Stimulated activated naive CD4-positive, alpha-beta T cell treated with Interleukin-2 at 50 U/mL for 16 hours (primary cell): ENCODE results near the gene EZR.

Source experiments
- DNase-seq: peaks from one replicate; lab custom pipeline; 2025; lab: John Stamatoyannopoulos, UW

EZR gene

DNA sequence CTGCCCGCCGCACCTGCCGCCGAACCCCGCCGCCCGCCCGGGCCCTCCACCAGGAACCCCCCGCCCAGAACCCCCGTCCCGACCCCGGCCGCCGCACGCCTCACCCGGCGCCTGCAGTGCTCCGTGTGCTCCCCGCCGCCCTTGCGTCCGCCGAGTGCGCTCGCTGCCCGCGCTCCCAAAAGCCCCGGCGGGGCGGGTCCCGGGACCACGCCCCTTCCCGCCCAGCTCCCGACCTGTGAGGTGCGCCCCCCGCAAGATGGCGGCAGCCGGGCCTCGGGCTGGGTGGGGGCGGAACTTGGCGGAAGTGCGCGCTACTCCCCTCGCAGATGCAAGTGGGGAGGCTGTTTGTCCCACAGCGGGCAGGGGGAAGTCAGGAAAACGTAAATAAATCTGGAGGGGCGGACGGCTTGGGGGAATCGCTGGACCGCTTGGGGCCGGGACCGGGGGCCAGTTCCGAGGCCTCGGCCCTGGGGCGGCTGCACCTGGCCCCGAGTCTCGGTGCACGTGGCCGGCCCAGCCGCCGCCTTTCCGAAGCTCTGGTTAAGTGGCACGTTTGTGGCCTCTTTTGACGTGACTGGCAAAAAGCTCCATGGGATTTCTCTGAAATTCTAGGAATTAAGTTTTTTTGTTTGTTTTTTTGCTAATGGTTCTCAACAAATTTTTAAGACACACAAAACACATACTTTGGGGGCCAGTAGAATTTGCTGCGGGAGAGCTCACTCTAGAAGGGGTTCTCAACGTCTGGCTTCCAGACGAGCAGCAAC, at the start of gene EZR:
Gene EZR (minus strand): TSS at position 156 of the 764 bp plus-strand sequence. CDS start 1,275 bp downstream, outside the sequence.
- DNase-seq = peak; percentile 83

DNA sequence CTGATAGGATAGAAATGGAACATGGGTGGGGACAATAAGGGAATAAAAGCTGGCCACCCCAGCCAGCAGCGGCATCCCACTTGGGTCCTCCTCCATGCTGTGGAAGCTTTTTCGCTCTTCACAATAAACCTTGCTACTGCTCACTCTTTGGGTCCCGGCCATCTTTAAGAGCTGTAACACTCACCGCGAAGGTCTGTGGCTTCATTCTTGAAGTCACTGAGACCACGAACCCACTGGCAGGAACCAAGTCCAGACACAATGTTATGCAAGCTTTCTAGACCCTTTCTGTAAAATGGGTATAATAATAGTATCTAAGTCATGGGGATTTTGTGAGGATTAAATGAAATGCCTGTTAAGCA, 48.9 kb upstream of the EZR start:
- no peak for DNase-seq

DNA sequence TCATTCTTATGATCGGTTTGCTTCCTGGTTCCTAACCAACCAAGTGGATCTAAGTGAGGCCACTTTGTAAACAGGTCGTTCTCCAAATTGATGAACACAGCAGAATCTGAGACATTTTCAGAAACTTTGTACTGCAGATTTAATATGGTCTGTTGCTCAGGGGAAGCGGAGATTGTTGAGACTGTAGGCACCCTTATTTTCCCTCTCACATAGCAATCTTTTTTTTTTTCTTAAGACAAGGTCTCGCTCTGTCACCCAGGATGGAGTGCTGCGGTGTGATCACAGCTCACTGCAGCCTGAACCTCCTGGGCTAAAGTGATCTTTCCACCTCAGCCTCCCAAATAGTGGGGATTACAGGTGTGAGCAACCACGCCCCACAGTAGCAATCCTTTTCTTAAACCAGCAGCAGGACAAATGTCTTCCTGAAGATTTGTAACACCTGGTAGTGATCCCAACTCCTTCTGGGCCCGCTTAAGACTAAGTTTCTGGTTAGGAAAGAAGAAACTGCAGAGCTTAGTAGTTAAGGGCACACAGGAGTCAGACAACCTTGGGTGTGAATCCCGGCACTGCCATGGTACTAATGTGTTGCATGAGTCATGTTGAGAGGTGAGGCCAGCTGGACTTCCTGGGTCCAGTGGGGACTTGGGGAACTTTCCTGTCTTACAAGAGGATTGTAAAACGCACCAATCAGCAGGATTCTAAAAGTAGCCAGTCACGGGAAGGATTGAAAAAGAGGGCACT, 48.4 kb upstream of the EZR start:
- DNase-seq = no peak

DNA sequence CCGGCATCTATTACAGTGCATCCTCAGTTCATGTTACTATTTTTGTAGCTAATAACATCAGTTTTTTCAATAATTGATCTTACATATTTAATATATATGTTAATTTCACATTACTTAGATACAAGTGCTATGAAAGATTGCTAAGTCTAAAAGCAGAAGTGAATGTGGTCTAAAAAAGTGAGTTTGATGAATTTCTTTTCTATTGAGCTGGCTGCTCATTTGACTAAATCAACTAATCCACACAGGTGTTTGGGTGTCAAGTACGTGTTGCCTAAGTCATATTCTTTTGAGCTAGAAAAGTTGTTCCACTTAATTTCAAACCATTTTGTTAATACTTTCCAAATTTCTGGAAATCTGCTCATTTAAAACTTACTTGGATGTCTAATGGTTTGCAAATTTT, 46.6 kb upstream of the EZR start:
- no peak for DNase-seq

DNA sequence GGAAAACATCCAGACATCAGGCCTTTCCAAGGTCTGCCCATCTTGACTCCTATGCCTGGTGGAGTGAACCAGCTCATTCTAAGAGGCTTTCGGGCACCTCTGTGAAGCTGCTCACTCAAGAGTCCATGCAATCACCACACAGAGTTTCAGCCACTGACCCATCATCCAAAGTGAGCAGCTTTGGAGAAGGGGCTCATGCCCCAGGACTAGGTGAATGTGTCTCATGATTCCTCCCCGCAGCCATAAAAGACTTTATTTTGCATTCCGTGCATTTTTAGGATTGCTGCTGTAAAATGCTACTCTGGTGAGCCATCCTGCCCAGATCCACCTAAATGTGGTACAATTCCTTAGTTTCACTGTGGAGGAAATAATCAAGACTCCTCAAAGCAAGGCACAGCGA, 44.5 kb upstream of the EZR start:
- no peak for DNase-seq

DNA sequence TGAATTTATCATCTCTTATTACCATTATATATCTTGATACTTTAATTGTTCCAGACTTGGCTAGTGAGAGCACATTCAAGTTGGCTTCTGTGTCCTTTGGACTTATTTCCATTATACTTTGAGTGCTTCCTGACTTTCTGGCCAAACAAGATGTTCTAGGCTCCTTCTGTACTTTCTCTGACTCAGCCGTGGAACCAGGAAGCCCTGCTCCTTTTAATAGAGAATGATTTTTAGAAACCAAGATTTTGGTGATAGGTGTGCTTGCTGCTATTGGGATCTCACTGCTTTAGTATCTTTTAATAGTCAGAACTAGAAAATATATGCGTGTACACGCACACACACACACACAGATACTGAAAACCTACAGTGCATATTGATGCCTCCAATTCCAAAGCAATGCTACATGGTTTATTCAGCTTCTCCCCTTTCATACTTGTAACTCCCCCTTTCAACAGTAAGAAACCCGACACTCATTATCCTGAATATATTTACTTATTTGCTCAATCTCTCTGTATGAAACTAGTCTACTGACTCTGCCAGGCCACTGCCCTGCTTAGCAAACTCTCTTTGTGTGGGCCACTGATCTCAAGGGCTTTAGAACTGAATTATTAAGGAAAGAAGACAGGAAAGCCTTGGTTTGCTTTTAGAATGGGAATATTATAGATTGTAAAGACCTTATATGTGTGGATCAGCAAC, 42.7 kb upstream of the EZR start:
- no peak for DNase-seq

DNA sequence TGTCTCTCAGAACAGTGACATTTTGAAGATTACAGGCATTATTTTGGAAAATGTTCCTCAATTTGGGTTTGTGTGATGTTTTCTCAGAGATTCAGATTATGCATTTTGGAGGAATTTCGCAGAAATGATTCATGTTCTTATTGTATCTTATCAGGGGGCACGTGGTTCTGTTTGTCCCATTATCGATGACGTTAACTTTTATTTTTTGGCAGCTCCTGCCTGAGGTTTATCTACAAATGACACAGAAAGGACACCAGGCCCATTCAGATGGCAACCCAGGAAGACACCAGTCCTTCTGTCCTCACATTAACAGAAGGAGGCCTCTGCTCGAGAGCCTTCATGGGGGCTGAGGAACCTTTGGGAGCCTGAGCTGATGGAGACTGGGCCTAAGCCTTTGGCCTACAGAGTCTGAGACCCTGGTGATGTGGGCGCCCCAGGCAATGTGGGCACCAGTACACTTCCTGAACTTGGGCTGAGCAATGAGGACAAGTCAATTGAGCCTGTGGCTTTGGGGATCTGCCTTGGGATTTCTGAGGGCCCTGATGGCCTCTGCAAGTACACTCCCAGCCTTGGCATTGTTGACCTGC, 41.2 kb upstream of the EZR start:
- DNase-seq = no peak

DNA sequence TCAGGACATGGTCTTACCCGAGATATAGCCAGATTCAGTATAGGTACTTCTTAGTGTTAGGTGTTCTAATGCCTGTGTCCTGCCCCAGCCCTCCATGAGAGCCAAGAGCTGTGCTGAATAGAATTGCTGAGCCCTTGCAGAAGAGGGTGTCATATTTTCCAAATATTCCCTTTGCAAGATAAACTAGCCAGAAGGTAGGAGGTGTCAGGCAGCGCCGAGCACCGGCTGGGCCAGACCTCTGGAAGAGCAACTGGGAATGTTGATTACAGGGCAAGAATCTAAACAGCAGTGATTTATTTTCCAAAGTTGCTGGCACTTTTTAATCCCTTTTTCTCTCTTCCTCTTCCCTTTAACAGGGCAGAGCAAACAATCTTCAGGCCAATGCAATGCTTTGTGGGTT, 37.1 kb upstream of the EZR start:
- no peak for DNase-seq

DNA sequence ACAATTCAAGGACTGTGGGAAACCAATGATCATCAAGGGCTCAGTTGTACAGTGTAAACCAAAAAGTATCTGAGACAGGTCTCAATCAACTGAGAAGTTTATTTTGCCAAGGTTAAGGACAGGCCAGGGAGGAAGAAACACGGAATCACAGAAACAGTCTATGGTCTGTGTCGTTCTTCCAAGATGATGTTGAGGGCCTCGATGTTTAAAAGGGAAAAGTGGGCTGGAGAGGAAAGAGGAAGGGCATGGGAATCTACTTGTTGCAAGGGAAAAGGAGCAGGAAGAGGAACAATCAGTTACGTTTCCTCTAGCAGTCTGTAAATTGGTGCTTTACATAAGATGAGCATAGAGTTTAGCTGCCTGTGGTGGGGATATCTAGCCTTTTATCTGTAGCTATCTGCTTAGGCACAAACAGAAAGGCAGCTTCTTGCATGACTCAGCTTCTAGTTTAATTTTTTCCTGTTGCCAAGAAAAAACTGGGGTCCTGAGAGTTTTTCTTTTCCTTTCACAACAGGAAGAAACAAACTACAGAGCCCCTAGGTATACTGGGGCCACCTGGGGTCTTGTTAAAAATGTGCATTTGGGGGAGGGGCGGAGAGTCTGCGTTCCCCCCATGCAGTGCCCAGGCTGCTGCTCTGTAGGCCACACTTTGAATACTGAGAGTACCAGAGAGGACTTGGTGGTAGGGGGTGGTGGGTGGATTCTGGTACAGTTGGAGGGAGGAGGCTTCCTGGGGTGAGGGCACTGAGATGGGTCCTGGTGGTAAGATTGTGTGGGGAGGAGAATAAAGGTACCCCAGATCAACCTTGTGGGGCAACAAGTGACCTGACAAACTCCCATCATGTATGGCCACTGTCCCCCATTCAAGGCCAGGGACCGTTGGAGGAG, 35.3 kb upstream of the EZR start:
- DNase-seq = peak; percentile 13

DNA sequence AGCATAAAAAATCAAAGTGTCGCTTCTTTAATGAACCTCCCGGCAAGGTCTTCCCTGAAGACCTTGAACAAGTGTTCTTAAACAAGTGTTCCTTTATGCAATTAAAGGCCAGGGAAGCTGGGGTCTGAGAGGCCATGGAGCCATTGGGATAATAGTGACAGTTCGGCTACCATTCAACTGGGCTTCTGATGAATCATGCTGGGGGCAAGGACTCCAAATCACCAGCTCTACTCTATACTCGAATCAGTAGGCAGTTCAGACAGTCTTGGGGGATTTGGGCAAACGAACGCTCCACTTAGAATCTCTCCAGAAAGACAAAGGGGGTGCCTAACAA, 34.7 kb upstream of the EZR start:
- DNase-seq = no peak

DNA sequence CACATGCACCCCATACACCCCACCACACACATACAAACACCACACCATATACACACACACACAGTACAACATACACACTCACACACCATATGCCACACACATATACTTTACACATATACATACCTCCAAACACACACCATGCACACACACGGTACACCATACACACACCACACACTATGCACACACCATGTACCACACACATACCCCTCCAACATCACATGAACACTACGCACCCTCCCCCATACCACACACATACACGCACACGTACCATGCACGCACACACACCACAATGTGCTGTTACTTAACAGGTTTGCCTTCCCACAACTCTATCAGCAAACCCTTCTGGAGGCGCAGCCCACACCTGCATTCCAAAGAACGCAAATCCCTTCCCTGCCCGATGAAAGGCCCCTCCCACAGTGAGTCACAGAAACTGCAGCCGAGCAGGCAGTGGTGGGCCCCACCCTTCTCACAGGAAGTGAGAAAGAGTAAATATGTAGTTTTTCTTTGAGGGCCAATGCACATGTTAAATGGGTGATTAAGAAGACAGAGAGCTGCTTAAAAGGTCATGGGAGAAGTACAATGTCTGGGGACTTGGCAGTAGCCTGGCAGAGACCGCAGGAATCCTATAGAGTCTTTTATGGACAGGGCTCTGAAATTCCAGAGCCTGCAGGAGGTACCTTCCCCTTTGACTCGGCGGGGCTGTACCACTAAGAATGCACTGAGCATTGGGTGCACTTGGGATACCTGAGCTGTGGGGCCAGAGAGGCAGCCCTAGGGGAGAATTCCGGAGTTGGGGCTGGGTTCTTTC, 34.1 kb upstream of the EZR start:
- peak; percentile 87 for DNase-seq

DNA sequence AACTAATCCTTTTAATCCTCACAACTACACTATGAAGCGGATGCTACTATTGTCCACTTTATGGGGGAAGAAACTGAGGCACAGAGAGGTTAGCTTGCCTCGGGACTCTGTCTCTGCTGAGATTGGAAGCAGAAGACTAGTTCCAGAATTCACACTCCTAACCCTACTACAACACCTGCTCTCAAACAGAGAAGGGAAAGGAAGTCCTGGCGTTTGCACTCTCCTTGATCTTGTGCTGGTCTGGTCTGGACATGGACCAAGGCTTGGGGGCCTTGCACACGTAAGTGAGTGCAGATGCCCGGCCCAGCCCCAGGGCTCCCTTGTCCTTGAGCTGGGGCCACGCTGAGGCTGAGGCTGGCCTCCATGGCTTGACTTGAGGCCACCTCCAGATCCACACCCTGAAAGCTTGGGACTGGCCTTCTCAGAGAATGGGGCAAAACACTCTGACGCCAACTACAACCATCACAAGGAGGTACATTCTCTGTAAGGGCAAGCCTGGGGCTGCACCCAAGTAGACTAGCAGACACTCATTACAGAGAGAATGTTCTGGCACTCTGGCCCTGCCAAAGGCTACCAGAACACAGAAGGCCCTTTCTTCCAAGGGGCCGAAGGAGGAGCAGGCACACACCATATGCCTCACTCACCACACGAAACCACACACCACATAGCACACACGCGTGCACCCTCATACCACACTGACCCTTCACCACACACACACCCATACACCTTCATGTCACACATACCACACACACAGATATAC, 33.3 kb upstream of the EZR start:
- peak; percentile 2 for DNase-seq

DNA sequence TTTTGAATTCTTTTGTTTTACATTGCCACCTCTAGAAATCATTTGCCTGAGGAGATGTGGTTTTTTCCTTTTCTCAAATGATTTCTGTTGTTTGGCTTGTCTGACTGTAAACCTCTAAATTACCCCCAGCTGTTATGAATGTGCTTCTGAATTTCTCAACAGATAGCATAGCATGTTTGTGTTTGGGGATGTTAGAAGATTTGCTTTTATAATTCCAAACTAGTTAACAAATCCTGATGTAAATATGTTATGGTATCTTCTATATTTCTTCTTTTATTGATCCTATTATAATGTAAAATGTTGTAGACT, 31.6 kb upstream of the EZR start:
- no peak for DNase-seq

DNA sequence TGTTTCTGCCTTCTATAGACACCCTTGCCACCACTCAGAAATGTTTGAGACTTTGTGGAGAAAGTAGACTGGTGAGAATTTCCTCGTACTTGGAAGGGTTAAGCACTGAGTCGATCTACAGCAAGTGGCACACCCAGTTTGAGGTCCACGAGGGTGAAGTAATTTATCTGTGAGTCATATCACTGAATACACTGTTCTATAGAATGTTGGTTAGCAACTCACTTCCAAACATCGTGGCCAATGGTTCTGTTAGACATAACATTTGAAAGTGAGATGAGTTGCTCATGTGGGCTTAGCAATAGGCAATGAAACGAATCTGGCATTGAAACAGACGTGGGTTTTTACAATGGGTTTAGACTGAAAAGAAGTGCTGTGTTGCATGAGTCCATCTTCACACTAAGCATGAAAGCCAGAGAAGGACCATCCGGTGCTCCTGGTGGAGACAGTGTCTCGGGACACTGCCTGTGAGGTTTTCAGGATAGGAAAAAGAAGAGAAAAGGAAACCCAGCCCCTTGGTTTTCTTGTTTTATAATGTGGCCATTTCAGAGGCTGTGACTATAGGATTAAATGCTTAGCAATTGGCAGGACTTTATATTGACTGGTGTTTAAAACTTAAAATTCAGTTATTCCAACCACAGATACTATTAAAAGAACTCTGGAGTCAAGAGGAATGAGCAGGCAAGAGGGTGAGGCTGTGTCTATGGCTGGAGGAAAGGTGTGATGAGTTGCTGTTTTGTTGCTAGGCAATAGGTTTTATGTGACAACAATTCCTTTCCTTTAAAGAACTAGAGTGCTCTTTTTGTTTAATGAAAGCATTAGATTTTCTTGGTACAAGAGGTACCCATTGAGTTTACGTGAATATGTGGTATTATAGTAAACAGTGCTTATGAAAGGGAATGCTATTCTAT, 31.0 kb upstream of the EZR start:
- DNase-seq = peak; percentile 57

DNA sequence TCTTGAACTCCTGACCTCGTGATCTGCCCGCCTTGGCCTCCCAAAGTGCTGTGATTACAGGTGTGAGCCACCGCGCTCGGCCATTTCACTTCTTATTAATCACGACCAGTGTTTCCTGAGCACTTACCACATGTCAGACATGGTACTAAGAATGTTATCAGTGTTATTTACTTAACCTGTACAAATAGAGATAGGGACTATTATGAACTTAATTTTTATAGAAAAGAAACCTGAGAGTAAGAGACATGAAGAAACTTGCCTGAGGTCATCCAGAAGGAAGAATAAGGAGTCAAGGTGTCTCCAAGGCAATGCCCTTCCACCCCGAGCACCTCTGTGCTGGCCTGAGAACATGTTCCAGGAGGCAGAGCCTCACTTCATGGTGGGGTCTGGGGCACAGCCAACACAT, 29.3 kb upstream of the EZR start:
- DNase-seq = no peak

DNA sequence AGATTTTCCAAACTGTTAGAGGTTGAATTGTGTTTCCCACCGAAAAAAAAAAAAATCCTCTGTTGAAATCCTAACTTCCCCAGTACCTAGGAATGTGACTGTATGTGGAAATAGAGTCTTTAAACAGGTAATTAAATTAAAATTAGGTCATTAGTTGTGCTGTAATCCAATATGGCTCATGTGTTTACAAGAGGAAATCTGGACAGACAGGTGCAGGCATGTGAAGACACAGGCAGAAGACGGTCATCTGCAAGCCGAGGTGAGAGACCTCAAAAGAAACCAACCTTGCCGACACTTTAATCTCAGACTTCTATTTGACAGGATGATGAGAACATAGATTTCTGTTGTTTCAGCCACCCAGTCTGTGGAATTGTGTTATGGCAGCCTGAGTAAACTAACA, 28.6 kb upstream of the EZR start:
- no peak for DNase-seq

DNA sequence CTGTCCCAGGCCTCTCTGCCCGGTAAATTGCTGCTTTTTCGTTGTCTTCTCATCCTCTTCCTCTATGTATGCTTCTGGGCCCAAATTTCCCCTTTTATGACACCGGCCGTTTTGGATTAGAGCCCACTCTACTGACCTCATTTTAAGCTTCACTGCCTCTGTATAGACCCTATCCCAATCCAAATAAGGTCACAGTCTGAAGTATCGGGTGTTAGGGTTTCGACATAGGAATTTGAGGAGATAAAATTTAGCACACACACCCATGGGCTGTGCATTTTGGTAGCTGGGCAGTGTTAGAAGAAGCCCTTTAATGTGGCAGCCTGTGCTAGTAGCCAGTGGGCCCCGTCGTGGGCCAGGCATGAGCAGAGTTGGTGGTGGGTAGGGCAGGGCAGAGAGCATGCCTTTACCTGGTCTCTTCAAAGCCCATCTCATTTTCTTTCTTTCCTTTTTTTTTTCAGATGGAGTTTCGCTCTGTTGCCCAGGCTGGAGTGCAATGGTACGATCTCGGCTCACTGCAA, 27.9 kb upstream of the EZR start:
- no peak for DNase-seq

DNA sequence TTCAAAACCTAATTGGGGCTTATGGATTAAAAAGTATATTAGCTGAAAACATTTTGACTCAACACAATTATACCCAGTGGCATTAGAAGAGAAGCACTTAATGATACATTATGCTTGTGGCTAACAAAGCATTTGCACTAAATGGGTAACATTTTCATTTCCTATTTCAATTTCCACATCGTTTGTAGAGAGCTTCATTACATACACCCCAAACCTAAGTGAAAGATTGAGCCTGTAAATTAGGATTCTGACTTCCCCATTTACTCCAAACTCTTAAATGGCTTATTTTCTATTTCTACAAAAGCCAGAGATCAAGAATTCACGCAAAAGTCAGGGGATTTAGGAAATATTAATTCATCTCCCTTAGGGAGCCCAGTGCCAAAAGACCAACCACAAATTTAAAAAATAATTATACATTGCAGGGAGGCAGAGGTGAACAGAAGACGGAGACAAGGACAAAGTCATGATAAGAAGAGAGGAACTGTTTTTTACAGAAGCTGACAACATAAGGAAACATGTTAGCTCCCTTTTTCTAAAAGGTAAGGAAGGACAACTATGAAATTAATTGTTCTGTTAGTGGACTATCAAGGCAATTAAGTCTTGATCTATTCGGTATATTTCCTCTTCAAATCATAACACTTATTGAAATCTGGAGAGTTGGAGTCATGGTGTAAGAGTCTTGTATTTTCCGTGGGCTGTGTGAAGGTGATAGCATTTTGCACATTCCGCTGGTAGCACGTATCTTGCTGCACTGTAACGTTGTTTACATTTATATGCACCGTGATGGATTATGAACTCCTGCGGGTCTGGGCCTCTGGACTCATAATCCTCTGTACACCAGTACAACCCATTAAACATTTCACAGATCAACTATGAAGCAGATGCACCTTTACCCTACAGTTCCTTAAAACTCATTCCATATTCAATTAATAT, 24.8 kb upstream of the EZR start:
- no peak for DNase-seq
